ENCODE measurements around the gene CSF1R. TPM values are rescaled to one million over a fixed set of nuclear protein-coding genes. Genes with fewer than 3 reads are reported as not detected.

CSF1R gene
- total RNA-seq, 3 donors from 2014 or later (not counting 1 experiment from before 2014, with no cell fraction given), result 4.9 to 39.0 (median 7.8) TPM

GRCh38 chr5:150059623-150060022 is 26.7 kb downstream of the CSF1R start:
- TF ChIP-seq CTCF (IDR thresholded peaks at IDR 0.05), result no peak
- peaks cover 0 to 10% of the 10 kb centered on the region in 2 donors for H3K4me1 Mint-ChIP-seq
- H3K27ac ChIP-seq (ENCODE audit: low read length), result no peak overlapping the region

GRCh38 chr5:150058480-150059126 is 27.8 kb downstream of the CSF1R start:
- no peaks in the 10 kb centered on the region for H3K36me3 Mint-ChIP-seq
- H3K27ac Mint-ChIP-seq, result no peak overlapping the region
- H3K4me1 Mint-ChIP-seq, result peaks cover 0 to 10% of the 10 kb centered on the region in 2 donors
- Histone ChIP-seq H3K27me3 (ENCODE audit: control insufficient read depth, insufficient read depth, low read length) (no peaks in the 10 kb centered on the region), H3K4me1 (ENCODE audit: control insufficient read depth, insufficient read depth, low read length) (peaks cover 5% of the 10 kb centered on the region), H3K4me3 (ENCODE audit: low read length) (no peak overlapping the region), H3K9me3 (ENCODE audit: control insufficient read depth, insufficient read depth, low read length) (no peaks in the 10 kb centered on the region), H3K36me3 (ENCODE audit: control insufficient read depth, insufficient read depth, low read length) (peaks cover 3% of the 10 kb centered on the region), H3K27ac (ENCODE audit: low read length) (no peak overlapping the region)
- DNase-seq (peak in 1 of 2 donors; percentile 14), ATAC-seq (peak in 2 of 3 donors; percentile 28 to 42)
- intact Hi-C loops (cut with micrococcal nuclease), result no loop called here
- 90% methylated on average over 6 of the region's 6 CpGs for WGBS (ENCODE audit: insufficient coverage)
- TF ChIP-seq CTCF (IDR thresholded peaks at IDR 0.05), result no peak
- no peak overlapping the region for H3K4me3 Mint-ChIP-seq
- peaks cover 13 to 28% of the 10 kb centered on the region in 2 donors for H3K27me3 Mint-ChIP-seq (ENCODE audit: low read depth in 2 of 2)
- no peaks in the 10 kb centered on the region for H3K9me3 Mint-ChIP-seq

More at GRCh38 chr5:150059623-150060022, 26.7 kb downstream of the CSF1R start:
- H3K4me3 ChIP-seq (ENCODE audit: low read length), result no peak overlapping the region
- no peaks in the 10 kb centered on the region for H3K36me3 ChIP-seq (ENCODE audit: control insufficient read depth, insufficient read depth, low read length)
- 94% methylated on average over 11 of the region's 11 CpGs for WGBS (ENCODE audit: insufficient coverage)
- no peaks in the 10 kb centered on the region for H3K36me3 Mint-ChIP-seq
- ATAC-seq, result no peak
- H3K9me3 ChIP-seq (ENCODE audit: control insufficient read depth, insufficient read depth, low read length), result no peaks in the 10 kb centered on the region
- H3K9me3 Mint-ChIP-seq, result no peaks in the 10 kb centered on the region
- peaks cover 5% of the 10 kb centered on the region for H3K4me1 ChIP-seq (ENCODE audit: control insufficient read depth, insufficient read depth, low read length)
- H3K27me3 Mint-ChIP-seq (ENCODE audit: low read depth in 2 of 2), result peaks cover 23 to 34% of the 10 kb centered on the region in 2 donors
- H3K27ac Mint-ChIP-seq, result no peak overlapping the region
- intact Hi-C loops (cut with micrococcal nuclease), result no loop called here
- DNase-seq, result no peak
- no peaks in the 10 kb centered on the region for H3K27me3 ChIP-seq (ENCODE audit: control insufficient read depth, insufficient read depth, low read length)
- no peak overlapping the region for H3K4me3 Mint-ChIP-seq

DNA sequence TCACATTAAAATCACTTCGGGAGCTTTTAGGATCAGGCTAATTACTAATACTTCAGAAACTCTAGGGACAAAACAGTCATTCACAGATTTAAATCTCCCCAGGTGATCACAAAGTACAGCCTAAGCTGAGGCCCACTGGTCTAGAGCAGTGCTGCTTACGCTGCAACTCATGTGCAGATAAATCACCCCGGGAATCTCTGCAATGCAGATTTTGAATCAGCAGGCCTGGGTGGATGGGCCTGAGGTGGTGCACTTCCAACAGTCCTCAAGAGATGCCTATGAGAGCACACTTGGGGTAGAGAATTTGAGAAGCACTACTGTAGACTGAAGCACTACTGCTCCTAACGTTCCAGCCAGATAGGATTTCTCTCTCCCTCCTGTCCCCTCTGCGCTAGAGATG is 28.4 kb downstream of the CSF1R start:
- no peaks in the 10 kb centered on the region for H3K27me3 ChIP-seq (ENCODE audit: control insufficient read depth, insufficient read depth, low read length)
- peaks cover 0 to 13% of the 10 kb centered on the region in 2 donors for H3K4me1 Mint-ChIP-seq
- H3K27me3 Mint-ChIP-seq (ENCODE audit: low read depth in 2 of 2), result peaks cover 8 to 24% of the 10 kb centered on the region in 2 donors
- TF ChIP-seq CTCF (IDR thresholded peaks at IDR 0.05), result no peak
- H3K27ac ChIP-seq (ENCODE audit: low read length), result no peak overlapping the region
- ATAC-seq (no peak), DNase-seq (no peak)
- H3K4me3 ChIP-seq (ENCODE audit: low read length), result no peak overlapping the region
- no peaks in the 10 kb centered on the region for H3K9me3 Mint-ChIP-seq
- H3K9me3 ChIP-seq (ENCODE audit: control insufficient read depth, insufficient read depth, low read length), result no peaks in the 10 kb centered on the region
- H3K4me1 ChIP-seq (ENCODE audit: control insufficient read depth, insufficient read depth, low read length), result peaks cover 5% of the 10 kb centered on the region
- peaks cover 6% of the 10 kb centered on the region for H3K36me3 Mint-ChIP-seq
- intact Hi-C loops (cut with micrococcal nuclease), result no loop called here
- H3K4me3 Mint-ChIP-seq, result no peak overlapping the region
- 94% methylated on average over 5 of the region's 5 CpGs for WGBS (ENCODE audit: insufficient coverage)
- no peak overlapping the region for H3K27ac Mint-ChIP-seq
- H3K36me3 ChIP-seq (ENCODE audit: control insufficient read depth, insufficient read depth, low read length), result peaks cover 9% of the 10 kb centered on the region

- Histone ChIP-seq H3K4me1 (ENCODE audit: control insufficient read depth, insufficient read depth, low read length) (peaks cover 5% of the 10 kb centered on the region), H3K4me3 (ENCODE audit: low read length) (no peak overlapping the region), H3K36me3 (ENCODE audit: control insufficient read depth, insufficient read depth, low read length) (peaks cover 13% of the 10 kb centered on the region), H3K27me3 (ENCODE audit: control insufficient read depth, insufficient read depth, low read length) (no peaks in the 10 kb centered on the region), H3K27ac (ENCODE audit: low read length) (no peak overlapping the region), H3K9me3 (ENCODE audit: control insufficient read depth, insufficient read depth, low read length) (no peaks in the 10 kb centered on the region)
- no peak for TF ChIP-seq CTCF (IDR thresholded peaks at IDR 0.05)
- Mint-ChIP-seq H3K36me3 (peaks cover 9% of the 10 kb centered on the region), H3K4me3 (no peak overlapping the region), H3K9me3 (no peaks in the 10 kb centered on the region), H3K27ac (no peak overlapping the region), H3K4me1 (peaks cover 0 to 18% of the 10 kb centered on the region in 2 donors), H3K27me3 (ENCODE audit: low read depth in 2 of 2) (peaks cover 3 to 20% of the 10 kb centered on the region in 2 donors)
- WGBS (ENCODE audit: insufficient coverage), result 95% methylated on average over 2 of the region's 2 CpGs
- ATAC-seq (no peak), DNase-seq (no peak)
- intact Hi-C loops (cut with micrococcal nuclease), result no loop called here
Observed at GRCh38 chr5:150057511-150057910, 28.8 kb downstream of the CSF1R start.
